Measurements from ENCODE around the gene ANKRD29.
"Not testable (repeated sequence)": the region's sequence is repeated elsewhere in the genome, so short reads cannot be mapped to it uniquely, and the experiment has no call there.

The ANKRD29 gene

DNA sequence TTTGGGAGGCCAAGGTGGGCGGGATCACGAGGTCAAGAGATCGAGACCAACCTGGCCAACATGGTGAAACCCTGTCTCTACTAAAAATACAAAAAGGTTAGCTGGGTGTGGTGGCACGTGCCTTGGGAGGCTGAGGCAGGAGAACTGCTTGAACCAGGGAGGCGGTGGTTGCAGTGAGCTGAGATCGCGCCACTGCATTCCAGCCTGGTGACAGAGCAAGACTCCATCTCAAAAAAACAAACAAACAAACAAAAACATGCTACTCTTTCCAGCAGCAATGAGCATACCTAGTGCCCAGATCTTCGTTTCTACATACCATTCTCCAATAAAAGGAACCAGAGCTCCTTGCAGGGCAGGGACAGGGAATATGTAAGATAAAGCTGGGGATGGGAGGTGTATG lies 105.2 kb downstream of the ANKRD29 start:
- DNase-seq (ENCODE audit: low read depth in 3 of 3) = not testable (repeated sequence)

DNA sequence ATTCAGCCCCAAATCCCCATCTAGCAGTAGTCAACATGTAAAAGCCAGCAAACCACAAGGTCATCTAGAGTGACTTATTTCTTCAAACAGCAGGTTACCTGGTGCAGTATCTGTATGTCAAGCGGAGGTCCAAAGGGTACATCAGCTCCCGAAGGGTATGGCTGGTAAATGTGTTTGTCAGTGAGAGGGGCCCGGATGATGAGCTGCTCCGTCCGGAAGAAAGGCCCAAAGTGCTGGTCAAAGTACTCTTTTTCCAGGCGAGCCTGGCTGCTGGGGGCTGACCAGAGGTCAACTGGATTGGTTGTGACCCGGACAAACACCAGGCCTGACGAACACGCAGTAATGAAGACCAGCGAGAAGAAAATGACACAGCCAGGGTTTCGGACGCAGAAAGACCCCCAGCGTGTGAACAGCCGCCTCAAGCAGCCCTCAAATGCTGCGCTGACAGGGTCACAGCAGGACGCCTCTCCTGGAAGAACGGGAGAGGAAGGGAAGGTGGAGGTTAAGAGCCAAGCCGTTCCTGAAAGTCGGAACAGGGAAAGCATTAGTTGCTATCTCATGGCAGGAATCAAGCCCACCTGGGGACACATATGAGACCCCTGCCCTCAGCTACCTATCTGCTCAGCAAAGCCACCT lies 106.4 kb downstream of the ANKRD29 start:
- no peak for DNase-seq (ENCODE audit: low read depth in 3 of 3)

DNA sequence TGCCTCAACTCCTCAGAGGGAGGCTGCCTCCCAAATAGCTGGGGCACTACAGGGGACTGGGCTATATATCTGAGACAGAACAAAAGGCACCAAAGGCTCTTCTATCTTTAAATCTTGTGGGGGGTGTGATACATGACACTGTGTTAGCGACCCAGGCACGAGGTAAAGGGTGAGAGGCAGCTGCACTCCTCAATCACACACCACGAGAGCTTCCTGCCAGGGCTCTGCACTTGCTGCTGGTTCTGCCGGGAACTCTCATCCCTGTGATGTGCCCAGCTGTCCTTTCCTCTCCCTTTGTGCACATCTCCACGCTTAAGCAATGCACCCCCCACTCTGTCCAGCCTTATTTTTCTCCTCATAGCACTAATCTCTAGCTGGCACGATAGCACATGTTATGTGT lies 108.8 kb downstream of the ANKRD29 start:
- DNase-seq (ENCODE audit: low read depth in 3 of 3) = no peak

DNA sequence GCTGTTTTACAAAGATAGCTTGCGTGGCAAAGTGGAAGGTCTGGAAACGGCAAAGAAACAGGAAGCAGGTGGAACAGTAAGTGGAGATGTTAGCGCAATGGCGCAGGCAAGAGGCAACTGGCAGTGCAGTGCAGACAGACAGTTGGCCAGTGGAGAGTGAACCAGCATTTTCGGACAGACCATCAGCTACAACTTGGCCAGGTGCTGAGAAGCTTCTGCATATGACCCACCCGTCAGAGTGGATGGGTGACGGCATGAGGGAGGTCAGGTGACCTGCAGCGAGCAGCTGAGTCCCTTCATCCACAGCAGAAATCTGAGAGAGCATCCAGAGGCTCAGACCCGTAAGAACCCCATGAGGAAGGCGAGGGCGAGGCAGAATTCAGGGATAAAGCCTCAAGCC lies 110.2 kb downstream of the ANKRD29 start:
- no peak for DNase-seq (ENCODE audit: low read depth in 3 of 3)

DNA sequence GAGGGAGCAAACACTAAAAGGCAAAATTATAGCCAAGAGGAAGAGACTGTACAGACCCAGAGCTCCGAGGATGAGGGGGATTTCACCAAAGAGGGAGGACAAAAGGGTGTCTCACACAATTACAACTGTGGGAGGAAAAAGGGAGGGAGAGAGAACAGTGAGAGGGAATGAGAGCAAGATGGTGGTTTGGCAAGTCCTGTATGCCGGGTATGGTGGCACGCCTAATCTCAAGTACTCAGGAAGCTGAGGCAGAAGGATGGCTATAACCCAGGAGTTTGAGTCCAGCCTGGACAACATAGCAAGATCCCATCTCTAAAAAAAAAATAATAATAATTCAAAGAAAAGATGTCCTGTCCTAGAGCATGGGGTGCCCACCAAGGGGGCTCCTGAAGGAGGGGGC lies 110.7 kb downstream of the ANKRD29 start:
- no peak for DNase-seq (ENCODE audit: low read depth in 3 of 3)

DNA sequence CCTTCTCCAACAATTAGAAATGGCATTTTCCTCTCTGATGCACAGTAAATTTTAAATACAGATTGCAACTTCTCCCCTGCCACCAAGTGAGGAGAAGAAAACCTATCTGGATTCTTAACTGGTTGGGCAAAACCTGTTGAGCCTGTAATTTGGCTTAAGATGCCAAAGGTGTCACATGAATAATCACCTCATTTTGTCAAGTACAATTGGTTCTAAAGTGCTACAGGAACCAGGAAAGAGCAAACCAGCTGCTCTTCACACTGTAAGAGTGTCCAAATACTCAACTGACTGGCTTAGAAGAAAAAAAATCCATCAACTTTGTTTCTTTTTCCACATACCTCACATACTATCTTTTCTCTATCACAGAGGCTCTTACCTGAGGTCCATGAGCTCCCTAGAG lies 111.8 kb downstream of the ANKRD29 start:
- no peak for DNase-seq (ENCODE audit: low read depth in 3 of 3)

Data from stimulated activated CD4-positive, alpha-beta T cell treated with anti-CD3 and anti-CD28 coated beads, TNF-alpha, amount 100 ng/mL, for 4 hours (primary cell).